Upper lobe of left lung (tissue), 6 donors: ENCODE results near the gene FNDC3B. TPM values are rescaled to one million over a fixed set of nuclear protein-coding genes. Genes with fewer than 3 reads are reported as not detected.

Experiments used
- ATAC-seq, 2 donors: fragments of 200-7000 bp; cut with Tn5 transposase; one replicate each; pipeline ENCODE4 v1.9.1; 2022; ENCODE audit warnings: mild to moderate bottlenecking in 2 of 2, moderate library complexity in 2 of 2; ENCODE audit not compliant: low FRiP score in 2 of 2
- DNase-seq, 2 donors: peaks; one replicate each; pipeline ENCODE4 v3.0.0-alpha.2; 2019 to 2020
- H3K27ac ChIP-seq, 4 donors: fragments of 200-600 bp; sonication (generic); one replicate each; pipeline ENCODE4 v1.5.1; 2016 to 2019
- H3K27me3 ChIP-seq, 4 donors: fragments of 200-600 bp; sonication (generic); one replicate each; pipeline ENCODE4 v1.5.1; 2017 to 2019
- H3K36me3 ChIP-seq, 4 donors: fragments of 200-600 bp; sonication (generic); one replicate each; pipeline ENCODE4 v1.5.1; 2016 to 2019
- H3K4me1 ChIP-seq, 4 donors: fragments of 200-600 bp; sonication (generic); one replicate each; pipeline ENCODE4 v1.5.1; 2018 to 2019
- H3K4me3 ChIP-seq, 4 donors: fragments of 200-600 bp; sonication (generic); one replicate each; pipeline ENCODE4 v1.5.1; 2017 to 2019; ENCODE audit warnings: mild to moderate bottlenecking in 2 of 4, moderate library complexity in 1 of 4
- H3K9me3 ChIP-seq, 4 donors: fragments of 200-600 bp; sonication (generic); one replicate each; pipeline ENCODE4 v1.5.1; 2018 to 2019
- CTCF ChIP-seq, 6 experiments: fragments of 450-650 bp in 4 of 6; fragments of 200-600 bp in 2 of 6; sonication (generic) in 2 of 6; IDR thresholded peaks; one replicate each; pipeline ENCODE4 v1.5.1; 2016 to 2019; ENCODE audit warnings: antibody characterized with exemption in 6 of 6
- EP300 ChIP-seq, 4 donors: sonication (generic); formaldehyde crosslinking; IDR thresholded peaks; one replicate each; pipeline ENCODE4 v1.5.1; 2017; ENCODE audit warnings: antibody characterized with exemption in 4 of 4, control low read depth in 2 of 4
- POLR2A ChIP-seq, 4 donors: fragments of 450-650 bp; IDR thresholded peaks; one replicate each; pipeline ENCODE4 v1.5.1; 2016 to 2017; ENCODE audit warnings: antibody characterized with exemption in 4 of 4, mild to moderate bottlenecking in 2 of 4
- POLR2AphosphoS5 ChIP-seq, 2 donors: sonication (generic); formaldehyde crosslinking; IDR thresholded peaks; one replicate each; pipeline ENCODE4 v1.5.1; 2017; ENCODE audit warnings: antibody characterized with exemption in 2 of 2
- WGBS, 2 donors: methylation state at CpG; one replicate each; pipeline ENCODE4 v1.1.5; 2017 to 2018; 5-methylcytosine and 5-hydroxymethylcytosine counted together
- total RNA-seq, 6 donors: library from RNA; depleted of rRNA in 4 of 6; stranded (reverse); fragments of >200 nt in 4 of 6; gene quantifications; one replicate each; pipeline versions ENCODE4 v1.1.0 to v1.2.1, GENCODE V29; 2016 to 2021
- donor health status: DM: no; HTN: no; CAD: no; lungs with moderate emphysema.
- donor health status: DM: no; HTN: yes; CAD: no; lungs with severe emphysema.

FNDC3B gene
- total RNA-seq, 6 donors from 2014 or later: 73.3 to 167 (median 119) TPM

GRCh38 chr3:172378439-172378838, 339.1 kb downstream of the FNDC3B start:
- DNase-seq (no peak), ATAC-seq (no peak)
- Histone ChIP-seq H3K36me3 (peaks cover 22 to 76% (median 42%) of the 10 kb centered on the region in 4 donors), H3K4me3 (no peak overlapping the region), H3K27ac (no peak overlapping the region), H3K9me3 (no peaks in the 10 kb centered on the region), H3K27me3 (no peaks in the 10 kb centered on the region), H3K4me1 (no peaks in the 10 kb centered on the region)
- no peak for TF ChIP-seq POLR2AphosphoS5 (IDR thresholded peaks at IDR 0.05)
- TF ChIP-seq EP300 (IDR thresholded peaks at IDR 0.05): no peak
- TF ChIP-seq CTCF (IDR thresholded peaks at IDR 0.05): no peak
- no peak for TF ChIP-seq POLR2A (IDR thresholded peaks at IDR 0.05)
- 91 to 93% methylated on average over 2 of the region's 2 CpGs for WGBS, 2 donors

GRCh38 chr3:172379372-172379771, 340.0 kb downstream of the FNDC3B start:
- 94 to 95% methylated on average over 2 of the region's 2 CpGs for whole genome bisulfite sequencing, 2 donors
- no peaks in the 10 kb centered on the region for H3K4me1 ChIP-seq
- H3K36me3 ChIP-seq: peaks cover 22 to 68% (median 40%) of the 10 kb centered on the region in 4 donors
- H3K9me3 ChIP-seq: no peaks in the 10 kb centered on the region
- H3K27ac ChIP-seq: no peak overlapping the region
- TF ChIP-seq POLR2AphosphoS5 (IDR thresholded peaks at IDR 0.05) (no peak), EP300 (IDR thresholded peaks at IDR 0.05) (no peak), POLR2A (IDR thresholded peaks at IDR 0.05) (no peak), CTCF (IDR thresholded peaks at IDR 0.05) (no peak)
- no peaks in the 10 kb centered on the region for H3K27me3 ChIP-seq
- H3K4me3 ChIP-seq: no peak overlapping the region
- ATAC-seq (no peak), DNase-seq (no peak)

- TF ChIP-seq EP300 (IDR thresholded peaks at IDR 0.05) (no peak), CTCF (IDR thresholded peaks at IDR 0.05) (no peak), POLR2AphosphoS5 (IDR thresholded peaks at IDR 0.05) (no peak), POLR2A (IDR thresholded peaks at IDR 0.05) (no peak)
- DNase-seq (no peak), ATAC-seq (no peak)
- no peaks in the 10 kb centered on the region for H3K27me3 ChIP-seq
- H3K27ac ChIP-seq: no peak overlapping the region
- no peak overlapping the region for H3K4me3 ChIP-seq
- 98 to 100% methylated on average over 2 of the region's 2 CpGs for WGBS, 2 donors
- H3K36me3 ChIP-seq: peaks cover 22 to 62% (median 40%) of the 10 kb centered on the region in 4 donors
- H3K4me1 ChIP-seq: no peaks in the 10 kb centered on the region
- no peaks in the 10 kb centered on the region for H3K9me3 ChIP-seq
These were observed 341.3 kb downstream of the FNDC3B start for GRCh38 chr3:172380632-172381031.

GRCh38 chr3:172383306-172383796, 344.0 kb downstream of the FNDC3B start:
- ATAC-seq (no peak), DNase-seq (no peak)
- Histone ChIP-seq H3K27me3 (no peaks in the 10 kb centered on the region), H3K9me3 (no peaks in the 10 kb centered on the region), H3K4me1 (no peaks in the 10 kb centered on the region), H3K27ac (no peak overlapping the region), H3K36me3 (peaks cover 20 to 40% (median 30%) of the 10 kb centered on the region in 4 donors), H3K4me3 (no peak overlapping the region)
- TF ChIP-seq CTCF (IDR thresholded peaks at IDR 0.05) (no peak), EP300 (IDR thresholded peaks at IDR 0.05) (no peak), POLR2A (IDR thresholded peaks at IDR 0.05) (no peak), POLR2AphosphoS5 (IDR thresholded peaks at IDR 0.05) (no peak)
- WGBS, 2 donors: 89 to 96% methylated on average over 3 of the region's 3 CpGs

GRCh38 chr3:172384836-172385235, 345.5 kb downstream of the FNDC3B start:
- H3K9me3 ChIP-seq: no peaks in the 10 kb centered on the region
- H3K36me3 ChIP-seq: peaks cover 5 to 26% (median 15%) of the 10 kb centered on the region in 4 donors
- TF ChIP-seq EP300 (IDR thresholded peaks at IDR 0.05) (no peak), POLR2AphosphoS5 (IDR thresholded peaks at IDR 0.05) (no peak), POLR2A (IDR thresholded peaks at IDR 0.05) (no peak), CTCF (IDR thresholded peaks at IDR 0.05) (no peak)
- ATAC-seq: no peak
- H3K4me3 ChIP-seq: no peak overlapping the region
- no peaks in the 10 kb centered on the region for H3K4me1 ChIP-seq
- H3K27me3 ChIP-seq: no peaks in the 10 kb centered on the region
- WGBS, 2 donors: 54 to 63% methylated on average over 3 of the region's 3 CpGs
- no peak overlapping the region for H3K27ac ChIP-seq
- no peak for DNase-seq
